SU-DHL-6 (cell line): ENCODE results near the gene NHLRC2.

Source experiments
- EZH2phosphoT487 ChIP-seq: fragments of 200-600 bp; sonication (generic), shearing (Covaris generic); conservative IDR thresholded peaks from 2 replicates; pipeline ENCODE4 v1.6.1; 2018; ENCODE audit warnings: mild to moderate bottlenecking, antibody characterized with exemption, low read length, moderate library complexity, mixed read lengths
- TF ChIP-seq, protein P1 (sequence below): fragments of 200-600 bp; sonication (generic); IDR thresholded peaks from one replicate; pipeline ENCODE4 v1.5.1; 2017; ENCODE audit warnings: antibody characterized with exemption, mild to moderate bottlenecking, low read length, moderate library complexity; ENCODE audit not compliant: insufficient read depth, poor library complexity, severe bottlenecking

DNA sequence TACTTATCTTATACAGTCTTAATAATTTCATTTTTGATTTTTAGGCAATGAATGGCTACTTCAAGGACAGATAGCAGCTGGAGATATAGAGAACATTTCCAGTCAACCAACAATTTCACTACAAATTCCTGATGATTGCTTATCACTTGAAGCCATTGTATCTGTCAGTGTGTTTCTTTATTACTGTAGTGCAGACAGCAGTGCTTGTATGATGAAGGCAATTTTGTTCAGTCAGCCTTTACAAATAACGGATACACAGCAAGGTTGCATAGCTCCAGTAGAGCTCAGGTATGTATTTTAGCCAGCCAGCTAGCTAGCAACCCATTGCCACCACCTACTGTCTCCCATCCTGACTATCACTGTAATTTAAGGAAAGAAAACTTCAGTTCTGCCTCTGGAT lies 53.8 kb downstream of the NHLRC2 start:
- TF ChIP-seq, protein P1, sequence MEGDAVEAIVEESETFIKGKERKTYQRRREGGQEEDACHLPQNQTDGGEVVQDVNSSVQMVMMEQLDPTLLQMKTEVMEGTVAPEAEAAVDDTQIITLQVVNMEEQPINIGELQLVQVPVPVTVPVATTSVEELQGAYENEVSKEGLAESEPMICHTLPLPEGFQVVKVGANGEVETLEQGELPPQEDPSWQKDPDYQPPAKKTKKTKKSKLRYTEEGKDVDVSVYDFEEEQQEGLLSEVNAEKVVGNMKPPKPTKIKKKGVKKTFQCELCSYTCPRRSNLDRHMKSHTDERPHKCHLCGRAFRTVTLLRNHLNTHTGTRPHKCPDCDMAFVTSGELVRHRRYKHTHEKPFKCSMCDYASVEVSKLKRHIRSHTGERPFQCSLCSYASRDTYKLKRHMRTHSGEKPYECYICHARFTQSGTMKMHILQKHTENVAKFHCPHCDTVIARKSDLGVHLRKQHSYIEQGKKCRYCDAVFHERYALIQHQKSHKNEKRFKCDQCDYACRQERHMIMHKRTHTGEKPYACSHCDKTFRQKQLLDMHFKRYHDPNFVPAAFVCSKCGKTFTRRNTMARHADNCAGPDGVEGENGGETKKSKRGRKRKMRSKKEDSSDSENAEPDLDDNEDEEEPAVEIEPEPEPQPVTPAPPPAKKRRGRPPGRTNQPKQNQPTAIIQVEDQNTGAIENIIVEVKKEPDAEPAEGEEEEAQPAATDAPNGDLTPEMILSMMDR = no peak
- no peak for TF ChIP-seq EZH2phosphoT487
